Breast epithelium (tissue), 4 donors: ENCODE results near the gene ALX4. TPM values are rescaled to one million over a fixed set of nuclear protein-coding genes. Genes with fewer than 3 reads are reported as not detected.

Source experiments
- DNase-seq, 2 donors: peaks; one replicate each; pipeline ENCODE4 v3.0.0-alpha.2; 2019; ENCODE audit warnings: low spot score in 2 of 2
- H3K27ac ChIP-seq, 2 donors: fragments of 200-600 bp; sonication (generic) in 1 of 2; one replicate each; pipeline ENCODE4 v1.5.1; 2016 to 2019; ENCODE audit warnings: mild to moderate bottlenecking in 1 of 2
- H3K27me3 ChIP-seq, 2 donors: fragments of 200-600 bp; sonication (generic) in 1 of 2; one replicate each; pipeline versions ENCODE4 v1.5.1 to v1.6.0; 2017 to 2019; ENCODE audit warnings: control low read depth in 1 of 2, mild to moderate bottlenecking in 1 of 2
- H3K36me3 ChIP-seq: fragments of 200-600 bp; one replicate; pipeline ENCODE4 v1.5.1; 2019
- H3K4me1 ChIP-seq, 2 donors: fragments of 200-600 bp; sonication (generic); one replicate each; pipeline ENCODE4 v1.5.1; 2016 to 2019; ENCODE audit warnings: control low read depth in 1 of 2
- H3K4me3 ChIP-seq, 3 donors: fragments of 200-600 bp; sonication (generic); 1 replicate in 2 of 3; 2 replicates in 1 of 3; pipeline ENCODE4 v1.5.1; 2016 to 2019; ENCODE audit warnings: mild to moderate bottlenecking in 3 of 3, moderate library complexity in 2 of 3
- H3K9me3 ChIP-seq, 2 donors: fragments of 200-600 bp; sonication (generic) in 1 of 2; one replicate each; pipeline ENCODE4 v1.5.1; 2016 to 2019; ENCODE audit warnings: control low read depth in 1 of 2
- CTCF ChIP-seq, 3 donors: fragments of 450-650 bp; IDR thresholded peaks; one replicate each; pipeline ENCODE4 v1.5.1; 2016 to 2017; ENCODE audit warnings: antibody characterized with exemption in 3 of 3, mild to moderate bottlenecking in 3 of 3, moderate library complexity in 3 of 3
- POLR2A ChIP-seq: fragments of 450-650 bp; IDR thresholded peaks from one replicate; pipeline ENCODE4 v1.6.1; 2016; ENCODE audit warnings: antibody characterized with exemption, mild to moderate bottlenecking, moderate library complexity
- POLR2AphosphoS5 ChIP-seq, 3 donors: sonication (generic); formaldehyde crosslinking; IDR thresholded peaks; one replicate each; pipeline ENCODE4 v1.6.1; 2017; ENCODE audit warnings: antibody characterized with exemption in 3 of 3
- intact Hi-C: fragments of 100-400 bp; cut with DNase I; formaldehyde crosslinking; loops from one replicate; pipeline ENCODE4 v1.15.1; 2023; ENCODE audit warnings: low total_unique reads
- total RNA-seq, 3 donors: library from RNA; depleted of rRNA; stranded (reverse); fragments of >200 nt; gene quantifications; one replicate each; pipeline ENCODE4 v1.1.0, GENCODE V29; 2016

The ALX4 gene
- total RNA-seq, 3 donors from 2014 or later = under 0.01 to 5.2 (median 1.9) TPM

- intact Hi-C loops = loop anchor here (10.0 kb wide), 1 partner anchor 248 kb away; no protein-coding TSS in a partner anchor
- TF ChIP-seq POLR2A (no peak), CTCF (IDR thresholded peaks at IDR 0.05) (no peak), POLR2AphosphoS5 (IDR thresholded peaks at IDR 0.05) (no peak)
- H3K9me3 ChIP-seq = no peaks in the 10 kb centered on the region
- no peak for DNase-seq
- no peaks in the 10 kb centered on the region for H3K27me3 ChIP-seq
- no peaks in the 10 kb centered on the region for H3K4me1 ChIP-seq
- no peaks in the 10 kb centered on the region for H3K36me3 ChIP-seq
- H3K27ac ChIP-seq = no peak overlapping the region
- H3K4me3 ChIP-seq = no peak overlapping the region
Observed at GRCh38 chr11:44286911-44287310, 23.0 kb downstream of the ALX4 start.

GRCh38 chr11:44286268-44286880, 23.6 kb downstream of the ALX4 start:
- H3K4me3 ChIP-seq = no peak overlapping the region
- H3K4me1 ChIP-seq = no peaks in the 10 kb centered on the region
- no peaks in the 10 kb centered on the region for H3K9me3 ChIP-seq
- TF ChIP-seq CTCF (IDR thresholded peaks at IDR 0.05) (peak; percentile 83 to 90 (median 87)), POLR2A (no peak), POLR2AphosphoS5 (IDR thresholded peaks at IDR 0.05) (no peak)
- intact Hi-C loops = loop anchor here (10.0 kb wide), 1 partner anchor 248 kb away; no protein-coding TSS in a partner anchor
- H3K36me3 ChIP-seq = no peaks in the 10 kb centered on the region
- no peak for DNase-seq
- H3K27ac ChIP-seq = peak overlapping the region in 1 of 2 donors; percentile 9
- no peaks in the 10 kb centered on the region for H3K27me3 ChIP-seq

- H3K36me3 ChIP-seq = no peaks in the 10 kb centered on the region
- no peaks in the 10 kb centered on the region for H3K4me1 ChIP-seq
- no peak for DNase-seq
- peak overlapping the region in 1 of 2 donors; percentile 9 for H3K27ac ChIP-seq
- no peaks in the 10 kb centered on the region for H3K9me3 ChIP-seq
- intact Hi-C loops = loop anchor here (10.0 kb wide), 1 partner anchor 249 kb away; no protein-coding TSS in a partner anchor
- H3K4me3 ChIP-seq = no peak overlapping the region
- no peak for TF ChIP-seq CTCF (IDR thresholded peaks at IDR 0.05)
- TF ChIP-seq POLR2AphosphoS5 (IDR thresholded peaks at IDR 0.05) = no peak
- TF ChIP-seq POLR2A = no peak
- no peaks in the 10 kb centered on the region for H3K27me3 ChIP-seq
Observed at GRCh38 chr11:44285756-44286155, 24.2 kb downstream of the ALX4 start.

GRCh38 chr11:44282620-44283019, 27.3 kb downstream of the ALX4 start:
- Histone ChIP-seq H3K27ac (no peak overlapping the region), H3K4me3 (no peak overlapping the region), H3K27me3 (no peaks in the 10 kb centered on the region), H3K9me3 (no peaks in the 10 kb centered on the region), H3K4me1 (no peaks in the 10 kb centered on the region), H3K36me3 (no peaks in the 10 kb centered on the region)
- DNase-seq = no peak
- intact Hi-C loops = loop anchor here (10.0 kb wide), 1 partner anchor 252 kb away; no protein-coding TSS in a partner anchor
- TF ChIP-seq POLR2A = no peak
- TF ChIP-seq CTCF (IDR thresholded peaks at IDR 0.05) = no peak
- no peak for TF ChIP-seq POLR2AphosphoS5 (IDR thresholded peaks at IDR 0.05)

- no peak for TF ChIP-seq POLR2A
- TF ChIP-seq POLR2AphosphoS5 (IDR thresholded peaks at IDR 0.05) = no peak
- no peak for TF ChIP-seq CTCF (IDR thresholded peaks at IDR 0.05)
- Histone ChIP-seq H3K4me1 (no peaks in the 10 kb centered on the region), H3K4me3 (no peak overlapping the region), H3K36me3 (no peaks in the 10 kb centered on the region), H3K27ac (no peak overlapping the region), H3K27me3 (no peaks in the 10 kb centered on the region), H3K9me3 (no peaks in the 10 kb centered on the region)
- DNase-seq = no peak
- intact Hi-C loops = loop anchor here (10.0 kb wide), 1 partner anchor 254 kb away; no protein-coding TSS in a partner anchor
Observed at GRCh38 chr11:44281151-44281550, 28.8 kb downstream of the ALX4 start.
